HK-2 (cell line): ENCODE measurements around the gene SLC2A1.

Source experiments
- DNase-seq: peaks from one replicate; pipeline ENCODE4 v3.0.0-alpha.2; 2018; ENCODE audit not compliant: unreplicated experiment

The SLC2A1 gene

GRCh38 chr1:42942444-42942843, 16.2 kb downstream of the SLC2A1 start:
- no peak for DNase-seq

DNA sequence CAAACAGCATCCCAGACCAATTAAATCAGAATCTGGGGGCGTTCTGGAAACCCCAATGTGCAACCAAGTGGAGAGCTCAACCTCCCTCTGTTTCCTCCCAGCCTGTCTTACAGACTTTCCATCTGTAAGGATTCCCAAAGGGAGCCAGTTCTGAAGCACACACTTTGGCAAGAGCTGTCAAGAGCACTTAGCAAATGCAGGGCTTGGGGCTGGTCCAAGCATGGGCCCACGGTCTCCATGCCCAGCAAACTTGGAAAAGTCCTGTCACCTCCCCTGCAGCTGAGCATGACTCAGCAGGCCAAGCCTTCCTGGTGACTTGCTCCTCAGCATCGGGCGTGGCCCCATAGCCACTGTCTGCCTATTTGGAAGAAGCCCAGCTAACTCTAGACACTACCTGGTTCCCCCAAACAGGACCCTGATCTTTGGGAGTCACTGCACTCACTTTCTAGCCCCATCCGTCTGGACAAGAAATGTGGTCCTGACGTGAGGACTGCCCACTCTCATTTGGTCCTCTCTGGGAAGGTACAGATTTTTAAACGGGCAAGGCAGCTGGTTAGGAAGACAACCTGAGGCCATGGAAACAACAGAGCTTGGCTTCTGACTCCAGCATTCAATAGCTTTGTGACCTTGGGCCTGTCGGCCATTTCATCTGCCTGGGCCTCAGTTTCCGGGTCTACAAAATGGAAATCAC, 16.9 kb downstream of the SLC2A1 start:
- peak; percentile 83 for DNase-seq

DNA sequence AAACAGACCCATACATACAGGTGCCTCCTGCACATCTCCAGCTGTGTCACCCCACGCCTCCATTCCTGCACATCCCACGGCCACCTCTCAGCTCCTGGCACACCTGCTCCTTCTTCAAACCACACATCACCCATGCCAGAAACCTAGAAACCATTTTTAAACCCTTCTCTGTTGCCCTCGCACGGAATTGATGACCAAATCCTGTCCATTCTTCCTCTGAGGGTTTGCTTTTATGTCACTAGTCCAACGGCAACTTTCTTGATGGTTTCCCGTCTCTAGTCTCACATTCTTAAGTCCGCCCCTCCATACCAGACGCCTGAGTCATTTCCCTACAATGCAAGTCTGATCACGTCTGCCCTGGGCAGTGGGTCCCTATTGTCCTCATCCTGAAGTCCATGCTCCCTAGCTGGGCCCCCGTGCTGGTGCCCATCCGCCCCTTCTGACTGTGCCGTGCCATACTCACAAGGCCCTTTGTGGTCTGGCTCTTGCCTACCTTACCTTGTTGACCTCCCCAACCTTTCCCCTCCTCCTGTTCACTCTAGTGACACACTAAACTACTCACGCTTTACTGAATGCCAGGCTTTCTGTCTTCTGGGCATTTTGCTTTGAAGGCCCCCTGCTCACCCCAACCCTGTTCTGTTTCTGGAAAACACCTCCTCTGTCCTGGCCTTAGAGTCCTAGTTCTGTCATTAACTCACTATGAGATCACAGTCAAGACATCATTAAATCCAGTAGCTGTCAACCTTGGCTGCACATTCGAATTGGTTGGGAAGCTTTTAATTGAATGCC, 17.6 kb downstream of the SLC2A1 start:
- peak; percentile 95 for DNase-seq

DNA sequence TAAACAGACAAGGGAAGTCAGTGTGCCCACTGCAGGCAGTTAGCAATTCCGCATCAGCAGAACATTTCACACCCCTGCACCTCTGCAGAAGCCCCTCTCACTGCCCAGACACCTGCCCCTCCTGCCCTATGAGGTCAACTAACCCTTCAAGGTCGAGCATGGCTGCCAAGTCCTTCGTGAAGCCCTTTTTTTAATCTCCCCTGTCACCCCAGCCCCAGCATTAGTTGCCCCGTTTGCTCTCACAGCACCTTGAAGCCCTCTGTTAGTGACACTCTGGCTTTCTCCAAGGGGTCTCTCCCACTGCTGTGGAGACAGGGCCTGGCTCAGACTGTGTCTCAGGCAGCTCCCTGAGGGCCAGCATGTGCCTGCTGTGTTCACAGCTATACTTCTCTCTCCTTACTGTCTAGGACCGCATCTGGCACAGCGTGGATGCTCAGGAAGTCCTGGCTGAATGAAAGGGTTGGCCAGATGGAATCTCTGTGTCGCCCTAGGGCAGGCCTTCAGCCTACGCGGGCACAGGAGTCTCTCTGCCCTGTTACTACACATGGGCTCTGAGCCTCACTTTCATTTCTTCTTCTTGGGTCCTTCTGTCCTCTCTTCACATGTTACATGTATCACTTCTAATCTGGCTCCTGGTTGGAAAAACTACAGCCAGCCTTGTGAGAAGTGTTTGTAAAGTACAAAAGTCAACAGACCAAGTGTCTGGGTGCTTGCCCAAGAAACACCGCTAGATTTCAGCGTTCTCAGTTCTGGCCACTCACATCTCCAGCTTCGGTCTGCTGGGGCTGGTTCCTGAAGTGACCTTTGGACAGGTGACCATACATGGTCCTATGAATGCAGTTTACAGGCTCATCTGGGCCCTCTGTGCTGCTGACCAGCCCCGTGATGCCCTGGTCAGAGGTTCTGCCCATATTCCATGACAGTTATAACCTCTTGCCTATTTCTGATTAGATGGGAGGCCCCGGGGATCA, 19.7 kb downstream of the SLC2A1 start:
- peak; percentile 9 for DNase-seq

DNA sequence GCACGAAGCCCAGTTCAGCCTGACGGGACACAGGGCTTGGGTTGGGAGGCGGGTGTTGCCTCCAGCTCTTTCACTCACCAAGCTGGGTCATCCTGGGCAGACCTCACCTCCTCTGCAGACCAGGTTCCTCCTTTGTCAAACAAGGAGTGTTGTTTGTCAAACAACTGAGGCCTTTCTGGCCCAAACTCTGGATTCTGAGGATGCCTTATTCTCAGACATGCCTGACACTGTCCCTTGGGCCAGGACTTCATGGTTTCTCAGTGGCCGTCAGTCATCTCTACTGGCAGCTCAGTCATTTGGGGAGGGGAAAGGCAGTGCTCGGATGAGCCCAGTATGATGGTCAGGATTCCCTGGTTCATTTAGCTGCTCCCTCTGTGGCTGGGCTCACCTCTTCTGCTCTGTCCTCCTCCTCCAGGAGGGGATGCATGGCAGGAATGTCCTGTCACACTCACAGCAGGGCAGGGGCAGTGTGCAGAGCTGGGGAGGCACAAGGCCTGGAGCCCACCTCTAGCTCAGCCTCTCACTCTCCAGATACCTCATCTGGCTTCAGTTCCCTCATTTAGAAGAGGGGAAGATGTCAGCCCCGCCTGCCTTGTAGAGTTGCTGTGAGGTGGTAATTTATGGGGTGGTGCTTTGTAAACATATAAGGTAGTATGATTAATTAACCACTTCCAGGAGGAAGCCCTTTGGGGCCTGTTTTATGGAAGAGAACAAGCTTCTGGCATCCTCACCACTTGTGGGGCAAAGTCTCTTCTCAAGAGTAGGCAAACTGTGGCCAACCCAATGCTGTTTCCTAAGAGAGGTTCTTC, 20.6 kb downstream of the SLC2A1 start:
- DNase-seq = peak; percentile 28

DNA sequence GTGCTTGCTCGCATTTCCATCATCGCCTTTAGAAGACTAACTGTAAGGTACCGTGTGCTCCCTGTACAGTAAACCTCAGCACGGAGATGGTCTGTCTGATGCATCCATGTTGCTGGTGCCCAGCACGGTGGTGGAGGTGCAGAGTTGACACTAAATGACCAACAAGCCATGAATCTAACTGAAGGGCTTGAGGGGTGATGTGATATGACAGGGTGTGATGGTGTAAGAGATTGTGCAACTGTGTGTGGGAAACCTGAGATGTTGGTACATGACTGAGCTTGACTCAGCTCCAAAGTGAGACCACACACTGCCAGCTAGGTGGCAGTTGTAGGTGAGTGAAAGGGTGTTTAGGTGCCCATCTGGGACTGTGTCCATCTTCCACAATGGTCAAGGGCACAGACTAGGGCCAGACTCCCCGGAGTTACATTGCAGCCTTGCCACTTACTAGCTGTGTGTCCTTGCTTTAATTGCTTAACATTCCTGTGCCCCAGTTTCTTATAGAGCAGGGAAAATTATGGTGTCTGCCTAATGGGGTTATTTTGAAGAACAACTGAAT, 21.4 kb downstream of the SLC2A1 start:
- DNase-seq = peak; percentile 46

DNA sequence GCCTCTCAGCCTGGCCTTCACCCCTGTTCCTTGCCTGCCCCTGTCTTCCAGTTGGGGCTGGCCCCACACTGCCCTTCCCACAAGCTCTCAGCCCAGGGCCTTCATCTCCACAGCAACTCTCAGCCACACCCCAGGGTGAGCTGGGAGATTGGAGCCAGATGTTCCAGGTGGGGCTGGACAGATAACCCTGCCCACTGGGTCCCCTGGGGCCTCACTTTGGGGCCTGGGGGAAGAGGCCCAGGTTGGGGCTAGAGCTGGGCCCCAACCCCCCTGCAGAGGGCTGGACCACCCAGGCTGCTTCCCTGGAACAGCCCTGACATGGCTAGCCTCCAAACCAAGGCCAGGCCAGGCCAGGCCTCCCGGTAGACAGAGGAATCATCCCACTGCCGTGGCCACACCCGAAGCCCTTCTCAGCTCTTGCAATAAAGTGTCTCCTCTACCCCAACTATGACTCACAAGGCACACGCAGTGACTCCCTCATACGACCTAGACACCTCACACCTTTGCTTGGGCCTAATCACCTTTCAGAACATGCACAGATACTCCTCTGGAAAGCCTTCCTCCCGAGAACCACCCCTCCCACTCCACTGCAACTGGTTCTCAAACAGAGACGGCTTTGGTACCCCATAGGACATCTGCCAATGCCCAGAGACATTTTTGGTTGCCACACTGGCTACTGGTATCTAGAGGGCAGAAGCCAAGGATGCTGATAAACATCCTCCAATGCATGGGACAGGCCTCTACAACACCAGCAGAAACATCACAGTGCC, 22.2 kb downstream of the SLC2A1 start:
- peak; percentile 74 for DNase-seq

DNA sequence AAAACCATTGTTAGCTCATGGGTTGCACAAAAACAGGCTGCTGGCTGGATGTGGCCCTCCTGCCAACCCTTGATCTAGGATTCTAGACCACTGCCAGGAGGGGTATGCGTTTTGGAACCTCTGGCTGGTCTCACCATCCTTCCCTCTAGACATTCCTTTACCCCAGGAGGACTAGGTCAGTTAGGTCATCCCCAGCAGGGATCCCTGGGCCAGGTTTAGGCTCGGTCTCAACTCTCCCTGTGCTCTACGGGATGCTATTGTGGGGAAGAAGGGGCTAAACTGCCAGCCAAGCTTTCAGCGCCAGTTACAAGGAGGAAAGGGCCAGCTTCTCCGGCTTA, 22.7 kb downstream of the SLC2A1 start:
- peak; percentile 2 for DNase-seq

- DNase-seq = peak; percentile 5
Observed at GRCh38 chr1:42935313-42935895, 23.3 kb downstream of the SLC2A1 start.

GRCh38 chr1:42934541-42935312, 23.9 kb downstream of the SLC2A1 start:
- DNase-seq = peak; percentile 3

GRCh38 chr1:42933610-42934491, 24.8 kb downstream of the SLC2A1 start:
- DNase-seq = peak; percentile 10

DNA sequence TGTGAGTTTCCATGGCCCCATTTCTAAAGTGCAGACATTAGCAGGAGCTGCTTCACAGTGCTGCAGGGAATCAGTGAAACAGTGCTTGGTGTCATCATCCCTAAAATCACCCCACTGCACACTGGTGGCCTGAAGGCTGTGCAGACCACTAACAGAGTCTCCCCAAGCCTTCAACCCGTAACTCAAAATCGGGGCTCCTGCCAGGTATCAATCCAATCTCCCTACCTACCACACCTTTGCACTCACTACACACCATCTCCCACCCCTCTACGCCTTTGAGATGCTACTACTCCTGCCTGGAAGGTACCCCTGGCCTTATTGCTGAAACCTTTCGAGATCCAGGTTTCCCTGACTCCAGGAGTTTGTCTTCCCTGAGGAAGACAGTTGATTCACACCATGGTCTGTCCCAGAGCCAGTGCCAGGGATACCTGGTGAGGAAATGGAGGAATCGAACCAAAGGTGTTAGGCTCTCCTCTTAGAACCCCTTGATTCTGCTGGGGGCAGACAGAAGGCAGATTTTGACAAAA, 25.5 kb downstream of the SLC2A1 start:
- DNase-seq = no peak

- no peak for DNase-seq
Observed at GRCh38 chr1:42932442-42932941, 26.2 kb downstream of the SLC2A1 start.

DNA sequence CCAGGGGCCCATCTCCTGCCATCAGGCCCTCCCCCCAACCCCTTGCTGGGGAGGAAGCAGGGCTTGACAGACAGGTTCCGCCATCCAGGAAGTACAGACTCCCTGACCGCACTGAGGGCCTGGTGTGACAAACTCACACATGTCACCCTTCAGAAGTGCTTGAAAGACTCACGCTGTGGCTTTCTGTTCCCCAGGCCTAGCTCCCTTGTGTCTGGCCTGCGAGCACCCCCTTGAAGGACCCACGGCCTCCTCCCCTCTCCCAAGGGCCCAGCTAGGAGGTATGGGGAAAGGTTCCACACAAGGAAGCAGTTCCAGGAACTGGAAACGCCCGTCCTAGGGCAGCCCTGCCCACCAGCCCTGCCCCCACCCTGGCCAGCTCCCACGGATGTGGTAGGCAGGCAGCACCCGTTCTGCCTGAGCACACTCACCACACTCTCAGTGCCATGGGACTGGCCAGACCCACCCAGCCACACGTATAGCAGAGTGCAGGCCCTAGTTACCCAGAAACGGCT, 26.7 kb downstream of the SLC2A1 start:
- DNase-seq = peak; percentile 83

DNA sequence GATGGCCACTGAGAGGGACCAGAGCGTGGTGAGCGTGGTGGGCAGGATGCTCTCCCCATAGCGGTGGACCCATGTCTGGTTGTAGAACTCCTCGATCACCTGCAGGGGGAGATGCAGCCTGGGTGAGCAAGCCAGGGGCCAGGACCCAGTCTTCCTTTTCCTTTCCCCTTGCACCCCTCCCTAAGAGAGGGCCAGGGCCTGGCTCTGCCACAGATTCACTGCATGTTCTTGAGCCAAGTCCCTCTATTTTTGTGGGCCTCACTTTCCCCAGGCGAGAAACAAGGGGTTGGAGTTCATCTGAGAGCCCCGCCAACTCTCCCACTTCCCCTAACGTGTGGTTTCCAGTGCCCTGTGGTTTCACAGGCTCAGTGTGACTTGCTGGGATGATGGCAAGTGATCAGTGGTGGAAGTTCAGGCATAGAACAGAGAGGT, 27.5 kb downstream of the SLC2A1 start:
- peak; percentile 30 for DNase-seq

- DNase-seq = no peak
Observed at GRCh38 chr1:42930178-42931107, 28.2 kb downstream of the SLC2A1 start.
